GM23248 (cell line): ENCODE data around the gene PHF24. TPM values are rescaled to one million over a fixed set of nuclear protein-coding genes. Genes with fewer than 3 reads are reported as not detected.
A peak's percentile ranks its signal among the peaks of the same experiment; 100 is the strongest.
"Not testable (repeated sequence)": the region's sequence is repeated elsewhere in the genome, so short reads cannot be mapped to it uniquely, and the experiment has no call there.

Source experiments
- DNase-seq: peaks from one replicate; pipeline ENCODE4 v3.0.0-alpha.2; 2015
- H2AFZ ChIP-seq: fragments of 200-600 bp; sonication (generic); 2 replicates; pipeline ENCODE4 v1.6.1; 2016; ENCODE audit warnings: antibody characterized with exemption
- H3F3A ChIP-seq: fragments of 200-600 bp; sonication (generic); 2 replicates; pipeline ENCODE4 v1.6.1; 2016; ENCODE audit warnings: mild to moderate bottlenecking, antibody characterized with exemption, mixed run types; ENCODE audit not compliant: insufficient read depth
- H3K27ac ChIP-seq: fragments of 200-600 bp; sonication (generic); 2 replicates; pipeline ENCODE4 v1.5.1; 2016; ENCODE audit warnings: mild to moderate bottlenecking
- H3K27me3 ChIP-seq: fragments of 200-600 bp; sonication (generic); replicated peaks from 2 replicates; pipeline ENCODE4 v1.6.1; 2016; ENCODE audit warnings: mild to moderate bottlenecking; ENCODE audit not compliant: insufficient read depth
- H3K36me3 ChIP-seq: fragments of 200-600 bp; sonication (generic); 2 replicates; pipeline ENCODE4 v1.6.1; 2016; ENCODE audit warnings: low read depth, mild to moderate bottlenecking
- H3K4me1 ChIP-seq: fragments of 200-600 bp; sonication (generic); 2 replicates; pipeline ENCODE4 v1.6.1; 2016; ENCODE audit warnings: mild to moderate bottlenecking; ENCODE audit not compliant: insufficient read depth
- H3K4me2 ChIP-seq: fragments of 200-600 bp; sonication (generic); one replicate; pipeline ENCODE4 v1.6.1; 2016; ENCODE audit warnings: mild to moderate bottlenecking; ENCODE audit not compliant: unreplicated experiment
- H3K4me3 ChIP-seq: fragments of 200-600 bp; sonication (generic); 2 replicates; pipeline ENCODE4 v1.5.1; 2016; ENCODE audit warnings: mild to moderate bottlenecking
- H3K79me2 ChIP-seq: fragments of 200-600 bp; sonication (generic); 2 replicates; pipeline ENCODE4 v1.6.1; 2016; ENCODE audit warnings: mild to moderate bottlenecking; ENCODE audit not compliant: insufficient read depth
- H3K9ac ChIP-seq: fragments of 200-600 bp; sonication (generic); 2 replicates; pipeline ENCODE4 v1.6.1; 2016; ENCODE audit warnings: mild to moderate bottlenecking
- H3K9me2 ChIP-seq: fragments of 200-600 bp; sonication (generic); 2 replicates; pipeline ENCODE4 v1.6.1; 2016; ENCODE audit warnings: mixed run types, mild to moderate bottlenecking, moderate library complexity; ENCODE audit not compliant: insufficient read depth
- H3K9me3 ChIP-seq: fragments of 200-600 bp; sonication (generic); one replicate; pipeline ENCODE4 v1.6.1; 2017; ENCODE audit warnings: low read depth
- H4K20me1 ChIP-seq: fragments of 200-600 bp; sonication (generic); 2 replicates; pipeline ENCODE4 v1.6.0; 2016; ENCODE audit not compliant: insufficient read depth
- EZH2 ChIP-seq: fragments of 200-600 bp; sonication (generic); IDR thresholded peaks from 2 replicates; pipeline ENCODE4 v1.6.1; 2018; ENCODE audit warnings: antibody characterized with exemption, mild to moderate bottlenecking; ENCODE audit not compliant: insufficient read depth, poor library complexity, severe bottlenecking
- EZH2phosphoT487 ChIP-seq: fragments of 200-600 bp; sonication (generic); IDR thresholded peaks from 2 replicates; pipeline ENCODE4 v1.6.1; 2018; ENCODE audit warnings: antibody characterized with exemption, moderate library complexity, mild to moderate bottlenecking, low read depth; ENCODE audit not compliant: insufficient read depth
- WGBS, 2 experiments: methylation state at CpG; one replicate each; pipeline ENCODE4 v1.1.6; 2015 to 2017; ENCODE audit warnings: low lambda C conversion rate in 2 of 2, low coverage in 1 of 2; ENCODE audit errors: missing lambda C conversion rate in 2 of 2; 5-methylcytosine and 5-hydroxymethylcytosine counted together
- in situ Hi-C: fragments of 300-500 bp; cut with MboI; formaldehyde crosslinking; loops from 2 replicates; pipeline ENCODE4 v1.15.0; 2020
- polyA plus RNA-seq: library from polyadenylated mRNA; unstranded; fragments of >200 nt; fragmentation: Nextera tagmentation; extraction: Ambion mirVana; gene quantifications from 2 replicates; pipeline ENCODE4 v1.2.1, GENCODE V29; 2016
- total RNA-seq: library from RNA; depleted of rRNA; stranded (reverse); fragments of >200 nt; shearing (Covaris generic); gene quantifications from 2 replicates; pipeline ENCODE4 v1.2.3, GENCODE V29; 2014

PHF24 gene
- total and polyA plus RNA-seq, 2 experiments from 2014 or later, result not detected

DNA sequence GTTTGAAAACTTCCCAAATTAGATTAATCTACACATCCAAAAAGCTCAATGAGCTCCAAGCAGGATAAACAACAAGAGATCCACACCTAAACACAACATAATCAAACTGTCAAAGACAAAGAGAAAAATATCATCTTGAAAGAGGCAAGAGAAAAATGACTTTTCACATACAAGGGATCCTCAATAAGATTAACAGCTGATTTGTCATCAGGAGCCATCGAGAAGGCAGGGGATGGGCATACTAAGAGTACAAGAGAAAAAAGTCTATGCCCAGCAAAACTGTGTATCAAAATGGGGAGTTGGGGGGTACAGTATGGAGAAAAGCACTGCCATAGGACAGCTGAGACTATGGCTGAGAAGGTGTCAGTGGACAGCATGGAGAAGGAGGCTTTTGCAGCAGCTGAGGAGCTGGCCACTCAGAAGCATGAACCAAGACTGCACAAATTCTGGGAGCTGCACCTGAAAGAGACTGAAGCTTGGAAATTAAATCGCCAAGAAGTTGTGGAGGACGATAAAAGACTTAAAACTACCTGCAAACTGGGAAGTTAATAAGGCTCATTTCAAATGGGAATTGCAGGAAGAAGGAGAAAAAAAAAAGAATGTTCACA lies 52.4 kb downstream of the PHF24 start:
- H3K27me3 ChIP-seq, result no peaks in the 10 kb centered on the region
- no peak overlapping the region for H3K9ac ChIP-seq
- no peak for DNase-seq
- no peak for TF ChIP-seq EZH2
- TF ChIP-seq EZH2phosphoT487, result no peak
- no peak overlapping the region for H3K27ac ChIP-seq
- H3F3A ChIP-seq, result no peaks in the 10 kb centered on the region
- in situ Hi-C loops, result no loop called here
- no peaks in the 10 kb centered on the region for H3K79me2 ChIP-seq
- H3K36me3 ChIP-seq, result peaks cover 40% of the 10 kb centered on the region
- H3K9me2 ChIP-seq, result no peaks in the 10 kb centered on the region
- H3K9me3 ChIP-seq, result peaks cover 6% of the 10 kb centered on the region
- no peaks in the 10 kb centered on the region for H3K4me1 ChIP-seq
- whole genome bisulfite sequencing, 2 experiments, result 76 to 85% methylated on average over 3 of the region's 3 CpGs
- no peak overlapping the region for H3K4me2 ChIP-seq
- H4K20me1 ChIP-seq, result no peaks in the 10 kb centered on the region
- H2AFZ ChIP-seq, result no peak overlapping the region
- H3K4me3 ChIP-seq, result no peak overlapping the region

GRCh38 chr9:35014517-35014916 lies 56.4 kb downstream of the PHF24 start:
- TF ChIP-seq EZH2phosphoT487, result no peak
- TF ChIP-seq EZH2, result no peak
- no peak for DNase-seq
- Histone ChIP-seq H3F3A (no peaks in the 10 kb centered on the region), H3K36me3 (peaks cover 56% of the 10 kb centered on the region), H3K9ac (no peak overlapping the region), H3K4me1 (no peaks in the 10 kb centered on the region), H3K4me2 (no peak overlapping the region), H4K20me1 (no peaks in the 10 kb centered on the region), H3K4me3 (no peak overlapping the region), H3K9me2 (no peaks in the 10 kb centered on the region), H3K27ac (no peak overlapping the region), H2AFZ (no peak overlapping the region), H3K9me3 (peaks cover 6% of the 10 kb centered on the region), H3K79me2 (no peaks in the 10 kb centered on the region), H3K27me3 (no peaks in the 10 kb centered on the region)
- 50 to 54% methylated on average over 2 of the region's 2 CpGs for WGBS, 2 experiments
- in situ Hi-C loops, result no loop called here

DNA sequence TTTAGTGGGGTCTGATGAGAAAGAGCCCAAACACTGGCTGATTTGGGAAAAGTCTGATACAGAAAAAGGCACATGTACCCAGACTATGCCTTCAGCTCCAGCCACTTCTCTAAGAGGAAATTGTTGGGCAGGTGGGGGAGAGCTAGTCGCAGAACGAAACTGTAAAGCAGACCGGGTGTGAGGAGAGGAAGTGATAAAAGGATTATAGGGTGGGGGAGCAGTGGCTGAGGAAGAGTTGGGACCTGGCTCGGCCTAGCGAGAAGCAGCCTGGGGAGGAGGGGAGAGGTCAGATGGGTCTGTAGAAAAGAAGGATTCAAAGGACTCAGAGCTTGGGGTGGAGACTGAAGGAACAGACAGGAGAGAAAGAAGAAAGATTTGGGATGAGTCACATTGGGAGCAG lies 65.4 kb downstream of the PHF24 start:
- Histone ChIP-seq H3F3A (peaks cover 28% of the 10 kb centered on the region; the same call in 1 of the 2 replicates), H3K36me3 (0 out of 2 replicates have a peak, but pooled peaks cover 10% of the 10 kb centered on the region)
- in situ Hi-C loops, H3K27me3 ChIP-seq, DNase-seq, H3K79me2 ChIP-seq, H4K20me1 ChIP-seq, H3K27ac ChIP-seq, H3K4me1 ChIP-seq, H3K9ac ChIP-seq, H3K9me3 ChIP-seq, H3K4me3 ChIP-seq, H3K9me2 ChIP-seq, H3K4me2 ChIP-seq, H2AFZ ChIP-seq: not testable (repeated sequence)
- WGBS, 2 experiments, result 78 to 85% methylated on average over 5 of the region's 5 CpGs

- Histone ChIP-seq H3K4me2 (no peak overlapping the region), H4K20me1 (no peaks in the 10 kb centered on the region), H2AFZ (no peak overlapping the region), H3K4me3 (no peak overlapping the region), H3K27ac (no peak overlapping the region), H3K9ac (no peak overlapping the region), H3F3A (peaks cover 39% of the 10 kb centered on the region; the same call in 1 of the 2 replicates), H3K36me3 (no peaks in the 10 kb centered on the region), H3K27me3 (no peaks in the 10 kb centered on the region), H3K9me2 (no peaks in the 10 kb centered on the region), H3K79me2 (no peaks in the 10 kb centered on the region), H3K4me1 (peaks cover 9% of the 10 kb centered on the region), H3K9me3 (no peaks in the 10 kb centered on the region)
- 97 to 99% methylated on average over 3 of the region's 3 CpGs for WGBS, 2 experiments
- DNase-seq, result no peak
- in situ Hi-C loops, result no loop called here
- TF ChIP-seq EZH2phosphoT487 (no peak), EZH2 (no peak)
Measured at GRCh38 chr9:35026671-35027070, 68.6 kb downstream of the PHF24 start.

- H3K4me3 ChIP-seq, result no peak overlapping the region
- H3K79me2 ChIP-seq, result no peaks in the 10 kb centered on the region
- H3K27ac ChIP-seq, result 0 out of 2 replicates have a peak overlapping the region, but pooled peaks have one; percentile 27
- WGBS, 2 experiments, result 73 to 100% methylated on average over 1 of the region's 1 CpG
- no peaks in the 10 kb centered on the region for H3K9me3 ChIP-seq
- H3K27me3 ChIP-seq, result no peaks in the 10 kb centered on the region
- H3K4me2 ChIP-seq, result no peak overlapping the region
- no peaks in the 10 kb centered on the region for H4K20me1 ChIP-seq
- H3K36me3 ChIP-seq, result no peaks in the 10 kb centered on the region
- in situ Hi-C loops, result no loop called here
- H3K9ac ChIP-seq, result no peak overlapping the region
- H3K4me1 ChIP-seq, result peaks cover 9% of the 10 kb centered on the region
- TF ChIP-seq EZH2 (no peak), EZH2phosphoT487 (no peak)
- DNase-seq, result no peak
- H2AFZ ChIP-seq, result no peak overlapping the region
- no peaks in the 10 kb centered on the region for H3K9me2 ChIP-seq
- peaks cover 39% of the 10 kb centered on the region; the same call in 1 of the 2 replicates for H3F3A ChIP-seq
Measured at GRCh38 chr9:35027374-35027773, 69.3 kb downstream of the PHF24 start.
